Effector CD8-positive, alpha-beta T cell (primary cell): ENCODE results near the gene PPFIA4.

Experiments
- DNase-seq: peaks from one replicate; lab custom pipeline; 2025; lab: John Stamatoyannopoulos, UW

Gene PPFIA4

DNA sequence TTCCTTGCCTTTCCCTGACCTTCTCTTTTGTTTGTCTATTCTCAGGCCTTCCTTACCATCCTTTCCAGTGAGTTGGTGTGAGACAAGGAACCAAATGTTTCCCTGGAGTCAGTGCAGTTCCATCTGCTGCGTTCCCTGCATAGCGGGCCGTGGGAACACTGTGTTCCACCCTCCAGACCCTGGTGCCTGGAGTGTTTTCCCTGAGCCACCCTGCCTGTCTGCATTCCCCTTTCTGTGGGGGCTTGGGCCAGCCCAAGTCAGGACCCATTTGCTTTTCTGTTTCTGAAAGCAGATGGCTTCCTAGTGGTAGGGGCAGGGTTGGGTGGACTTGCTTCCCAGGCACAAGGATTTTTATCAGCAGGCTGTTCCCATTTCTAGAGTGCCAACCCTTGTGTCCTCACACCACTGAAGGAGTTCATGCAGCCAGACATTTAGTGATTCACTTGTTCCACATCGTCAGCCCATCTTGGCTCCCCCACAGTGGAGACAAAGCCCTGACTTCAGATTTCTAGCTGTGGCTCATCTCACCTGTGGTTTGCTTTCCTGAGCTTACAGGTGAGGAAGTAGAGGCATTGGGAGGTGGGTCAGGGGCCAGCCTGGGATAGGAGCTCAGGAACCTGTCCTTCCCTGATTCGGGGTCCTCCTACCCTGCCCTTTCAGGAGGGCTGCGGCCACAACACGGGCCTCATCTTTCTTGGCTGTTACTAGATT lies 73.7 kb downstream of the PPFIA4 start:
- no peak for DNase-seq

DNA sequence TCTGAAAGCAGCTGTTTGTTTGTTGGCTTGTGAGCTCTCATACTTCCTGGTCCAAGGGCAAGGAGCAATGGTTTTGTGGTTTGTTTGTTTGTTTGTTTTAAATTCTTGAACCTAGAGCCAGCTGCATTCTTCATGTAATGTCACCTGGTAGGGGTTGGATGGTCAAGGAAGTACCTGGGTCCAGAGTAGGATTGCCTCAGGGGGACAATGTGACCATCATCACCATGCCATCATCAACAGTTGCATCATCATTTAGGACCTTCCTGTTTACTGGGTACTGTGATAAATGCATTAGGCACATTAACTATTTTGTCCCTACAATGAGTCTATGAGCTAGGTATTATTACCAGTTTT lies 74.2 kb downstream of the PPFIA4 start:
- DNase-seq = no peak

DNA sequence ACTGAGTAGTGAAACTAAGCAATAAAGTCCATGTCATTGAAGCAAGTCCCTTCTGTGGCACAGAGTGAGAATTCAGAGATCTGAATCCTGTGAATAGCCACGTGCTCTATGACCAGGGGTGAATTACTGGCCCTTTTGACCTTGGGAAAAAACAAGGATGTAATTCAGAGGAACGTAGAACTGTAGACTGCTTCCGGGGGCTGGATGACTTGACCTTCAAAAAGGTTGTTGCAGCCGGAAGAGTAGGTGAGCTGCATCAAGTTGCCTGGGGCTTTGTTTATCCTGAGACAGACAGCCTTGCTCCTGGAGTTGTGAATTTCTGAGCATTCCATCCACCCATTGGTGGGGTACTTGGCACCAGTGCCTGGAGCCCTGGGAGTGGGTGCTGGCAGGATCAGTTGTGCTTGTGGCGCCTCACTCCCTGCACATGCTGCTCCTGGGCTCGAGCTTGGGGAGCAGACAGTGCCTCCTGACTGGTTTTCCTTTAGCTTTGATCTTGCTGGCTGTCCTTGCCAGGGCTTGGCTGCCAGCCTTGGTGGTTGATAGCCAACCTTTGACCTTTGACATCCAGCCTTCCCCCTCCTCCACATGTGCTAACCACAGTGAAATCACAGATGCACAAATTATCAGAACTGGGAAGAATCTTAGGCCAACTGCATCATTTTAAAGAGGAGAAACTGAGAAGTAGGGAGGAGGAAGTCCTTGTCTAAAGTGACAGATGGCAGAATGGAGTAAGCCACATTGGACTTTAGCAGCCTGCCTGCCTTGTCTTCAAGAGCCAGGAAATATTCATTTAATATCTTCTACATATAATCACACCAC lies 75.7 kb downstream of the PPFIA4 start:
- DNase-seq = no peak

DNA sequence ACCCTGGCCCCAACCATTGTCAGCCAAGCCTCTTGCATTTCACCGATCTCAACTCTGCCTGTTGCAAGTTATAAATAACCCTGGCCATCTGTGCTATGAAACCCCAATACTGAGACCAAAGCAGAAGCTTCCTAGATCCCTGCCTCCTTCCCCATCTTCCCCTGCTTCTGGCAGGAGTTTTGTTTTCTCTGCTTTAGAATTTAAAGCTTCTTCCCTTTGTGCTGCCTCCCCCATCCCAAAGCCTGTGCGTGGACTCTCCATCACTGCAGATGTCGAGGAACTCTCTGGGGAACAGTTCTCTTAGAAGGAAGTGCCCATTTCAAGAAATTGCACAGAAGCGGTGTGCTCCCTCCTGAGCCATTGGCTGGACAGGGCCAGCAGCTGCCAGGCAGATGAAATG lies 76.9 kb downstream of the PPFIA4 start:
- no peak for DNase-seq

DNA sequence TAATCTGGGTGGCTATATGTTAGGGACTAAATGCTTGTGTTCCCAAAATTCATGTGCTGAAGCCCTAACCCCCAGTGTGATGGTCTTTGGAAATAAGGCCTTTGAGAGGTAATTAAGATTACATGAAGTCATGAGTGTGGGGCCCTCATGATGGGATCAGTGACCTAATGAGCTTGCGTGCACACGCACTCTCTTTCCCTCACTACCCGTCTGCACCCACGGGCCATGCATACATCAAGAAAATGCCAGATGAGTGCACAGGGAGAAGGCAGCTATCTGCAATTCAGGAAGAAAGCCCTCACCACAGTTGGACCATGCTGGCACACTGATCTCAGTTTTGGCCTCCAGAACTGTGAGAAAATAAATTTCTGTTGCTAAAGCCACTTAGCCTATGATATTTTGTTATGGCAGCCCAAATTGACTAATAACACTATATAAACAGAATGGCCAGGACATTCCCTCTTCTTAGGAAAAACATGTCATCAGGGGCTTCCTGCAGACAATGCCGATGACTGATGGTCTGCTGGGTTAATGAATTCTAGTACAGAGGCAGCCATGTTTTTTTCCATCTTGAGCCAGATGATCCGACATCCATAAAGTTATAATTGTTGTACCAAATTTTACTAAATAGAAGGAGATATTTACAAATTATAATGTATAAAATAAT lies 77.7 kb downstream of the PPFIA4 start:
- DNase-seq = no peak

DNA sequence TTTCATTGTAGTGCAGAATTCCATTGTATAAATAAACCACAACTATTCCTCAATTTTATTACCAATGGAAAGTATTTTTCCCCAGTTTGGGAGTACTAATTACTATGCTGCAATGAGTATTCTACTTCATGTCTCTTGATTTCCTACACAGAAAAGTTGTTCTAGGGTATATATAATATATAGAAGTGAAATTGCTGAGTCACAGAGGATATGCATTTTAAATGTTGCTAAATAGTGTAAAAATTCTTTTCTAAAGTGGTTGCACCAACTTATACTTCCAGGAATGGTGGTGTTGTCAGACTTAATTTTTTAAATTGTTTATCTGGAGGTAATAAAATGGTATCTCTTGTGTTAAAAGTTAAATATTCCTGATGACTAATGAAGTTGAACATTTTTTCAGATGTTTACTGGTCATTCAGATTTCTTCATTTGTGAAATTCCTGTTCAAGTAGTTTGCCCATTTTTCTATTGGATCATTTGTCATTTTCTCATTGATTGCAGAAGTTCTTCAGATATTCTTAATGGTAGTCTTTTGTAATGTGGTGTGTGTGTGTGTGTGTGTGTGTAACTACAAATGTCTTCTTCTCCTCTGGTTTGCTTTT lies 78.6 kb downstream of the PPFIA4 start:
- no peak for DNase-seq

DNA sequence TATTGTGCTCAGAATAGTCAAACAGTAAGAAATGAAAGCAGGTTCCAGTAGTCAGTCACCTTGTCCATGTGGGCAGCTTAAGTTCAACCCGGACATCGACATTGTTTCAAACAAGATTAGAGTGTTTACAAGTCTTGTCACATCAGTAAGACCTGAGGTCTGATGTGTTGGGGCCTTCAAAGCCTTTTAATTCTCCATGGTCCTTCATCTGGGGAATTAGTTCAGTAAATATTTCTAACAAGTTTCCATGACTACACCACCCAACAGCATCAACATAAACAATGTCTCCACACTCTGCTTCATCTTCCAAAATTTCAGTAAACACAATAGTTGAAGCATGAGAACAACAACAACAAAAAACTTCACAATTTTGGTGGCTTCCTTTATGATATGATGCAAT lies 86.2 kb downstream of the PPFIA4 start:
- DNase-seq = no peak

DNA sequence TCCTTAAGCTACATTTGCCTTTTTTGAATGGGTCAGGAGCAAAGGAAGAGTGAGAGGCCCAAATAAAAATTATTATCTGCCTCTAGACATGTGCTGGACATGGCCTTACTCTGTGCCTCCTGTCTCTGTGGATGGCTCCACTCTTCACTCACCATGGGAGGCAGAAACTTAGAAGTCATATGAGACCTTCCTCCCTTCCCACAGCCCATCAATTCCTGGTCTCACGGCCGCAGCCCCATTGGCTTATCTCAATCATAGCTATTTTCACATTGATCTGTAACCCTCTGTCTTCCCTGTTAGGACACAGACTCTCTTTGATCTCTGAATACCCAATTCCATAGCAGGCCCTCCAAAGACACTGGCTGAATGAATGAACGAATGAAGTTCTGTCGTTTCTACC lies 87.0 kb downstream of the PPFIA4 start:
- DNase-seq = no peak

DNA sequence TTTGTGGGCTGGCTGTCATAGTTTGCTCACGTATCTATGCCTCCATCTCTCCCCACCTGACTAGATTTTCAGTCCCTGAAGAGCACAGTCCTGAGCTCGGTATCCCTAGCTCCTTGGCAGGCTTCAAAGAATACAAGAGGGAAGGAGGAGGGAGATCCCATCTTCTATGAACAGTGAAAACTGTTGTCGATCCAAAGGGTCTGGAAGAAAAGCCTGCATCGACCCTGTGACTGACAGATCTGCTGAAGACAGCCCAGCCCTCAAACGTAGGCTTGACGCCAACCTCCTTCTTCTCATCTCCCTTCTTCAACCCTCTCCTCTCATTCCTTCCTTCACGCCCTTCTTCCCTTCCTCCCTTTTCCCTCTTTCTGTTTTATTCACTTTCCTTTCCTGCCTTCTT lies 87.9 kb downstream of the PPFIA4 start:
- DNase-seq = no peak

DNA sequence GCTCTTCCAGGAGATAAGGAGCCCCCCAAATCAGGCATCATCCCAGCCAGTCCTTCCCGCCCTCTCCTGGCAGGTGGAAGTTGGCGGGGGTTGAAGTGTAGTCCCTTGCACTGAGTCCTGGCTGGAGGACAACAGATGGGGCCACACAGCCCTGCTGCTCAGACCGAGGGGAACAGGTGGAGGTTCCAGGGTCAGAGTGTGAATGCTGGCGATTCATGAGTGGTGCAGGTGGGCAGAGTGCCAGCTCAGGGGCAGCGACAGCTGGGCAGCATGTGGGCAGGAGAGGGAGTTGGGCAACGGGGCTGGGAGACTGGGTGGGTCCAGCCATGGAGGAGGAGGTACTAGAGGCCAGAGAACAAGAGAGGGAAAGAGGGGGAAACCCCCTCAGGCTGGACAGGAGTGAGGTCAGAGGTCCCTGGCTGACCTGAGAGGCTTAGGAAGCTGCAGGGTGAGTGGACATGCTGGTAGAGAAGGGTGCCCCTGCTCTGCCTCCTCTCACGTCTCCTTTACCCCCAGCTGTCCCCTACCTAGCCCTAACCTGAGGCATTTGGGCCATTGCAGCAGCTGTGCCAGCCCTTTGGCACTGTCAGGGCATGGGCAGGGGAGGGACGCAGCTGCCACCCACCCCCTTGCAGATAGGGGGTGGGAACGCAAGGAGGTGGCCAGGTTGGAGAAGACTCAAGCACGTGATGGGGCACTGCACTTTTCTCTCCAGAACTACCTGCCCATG lies 90.0 kb downstream of the PPFIA4 start:
- DNase-seq = no peak

DNA sequence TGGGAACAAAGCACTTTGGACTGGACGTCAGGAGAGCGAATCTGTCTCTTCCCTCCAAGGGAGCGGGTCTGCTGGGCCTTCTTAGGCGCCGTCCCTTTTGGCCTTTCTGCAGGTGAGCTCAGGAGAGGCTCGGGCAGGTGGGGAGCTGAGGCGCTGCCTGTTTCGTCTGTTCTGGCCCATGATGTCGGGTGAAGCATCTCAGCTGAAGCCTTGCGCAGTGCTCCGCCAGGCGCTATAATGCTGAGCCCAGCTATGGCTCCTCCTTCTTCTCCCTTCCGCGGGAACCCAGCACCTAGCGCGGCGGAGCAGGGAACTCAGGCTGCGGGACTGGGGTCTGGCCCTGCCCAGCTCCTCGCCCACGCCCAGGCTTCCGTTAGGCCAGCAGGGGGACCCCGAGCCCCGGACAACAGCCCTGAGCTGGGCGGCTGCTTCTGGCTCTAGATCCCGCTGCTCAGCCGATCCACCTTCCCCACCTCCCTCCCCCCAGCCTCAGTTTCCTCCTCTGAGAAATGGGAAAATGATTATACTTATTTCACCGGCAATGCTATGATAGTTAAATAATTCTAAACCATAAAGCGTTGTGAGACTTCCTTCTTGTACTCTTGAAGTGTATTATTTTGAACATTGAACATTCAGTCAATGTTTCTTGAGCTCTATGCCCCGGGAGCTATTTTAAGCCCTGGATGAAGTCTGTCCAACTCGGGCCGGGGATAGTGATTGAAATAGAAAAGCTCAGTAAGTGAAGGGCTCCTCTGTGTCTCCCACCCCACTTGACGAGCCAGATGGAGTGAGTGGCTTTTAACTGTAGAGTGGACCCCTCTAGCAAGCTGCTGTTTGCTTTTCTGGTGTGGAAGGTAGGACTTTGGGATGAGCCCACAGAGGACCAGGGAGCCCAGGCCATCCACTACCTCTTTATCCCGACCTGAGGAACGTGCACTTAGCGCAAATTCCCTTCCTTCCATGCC lies 91.6 kb downstream of the PPFIA4 start:
- no peak for DNase-seq

DNA sequence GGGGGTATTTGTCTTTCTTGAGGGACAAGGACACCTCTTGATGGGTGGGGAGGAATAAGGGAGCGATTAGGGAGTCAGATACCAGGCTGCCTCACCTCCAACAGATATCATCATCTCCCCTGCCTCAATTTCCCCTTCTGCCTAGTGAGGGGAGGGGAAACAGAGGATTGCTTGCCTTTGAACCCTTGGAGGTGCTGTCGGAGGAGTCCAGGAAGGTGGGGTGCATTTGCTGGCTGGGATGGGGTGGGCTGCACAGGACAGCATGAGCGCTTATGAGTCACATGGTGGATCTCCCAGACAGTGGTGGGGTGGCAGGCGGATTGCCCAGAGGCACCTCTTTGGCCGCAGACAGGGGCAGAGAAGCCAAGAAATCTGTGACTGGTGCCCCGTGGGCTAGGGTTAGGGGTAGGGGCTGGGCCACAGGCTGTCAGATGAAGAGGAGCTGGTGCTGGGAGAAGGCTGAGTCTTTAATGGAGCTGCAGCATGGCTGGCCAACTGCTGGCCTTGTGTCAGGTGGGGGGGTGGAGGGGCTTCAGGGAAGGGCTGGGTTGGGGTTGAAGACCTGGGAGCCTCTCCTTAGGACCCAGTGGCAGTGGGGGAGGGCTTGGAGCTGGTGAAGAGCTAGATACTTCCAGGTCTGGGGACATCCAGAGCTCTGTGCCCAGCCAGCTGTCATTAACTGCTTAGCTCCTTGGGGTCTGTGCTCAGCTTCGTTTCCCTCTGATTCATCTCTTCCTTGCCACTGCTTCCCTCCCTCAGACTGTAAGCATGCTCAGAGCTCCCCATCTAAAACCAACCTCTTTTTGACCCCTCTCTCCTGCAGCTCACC lies 94.2 kb downstream of the PPFIA4 start:
- DNase-seq = no peak

DNA sequence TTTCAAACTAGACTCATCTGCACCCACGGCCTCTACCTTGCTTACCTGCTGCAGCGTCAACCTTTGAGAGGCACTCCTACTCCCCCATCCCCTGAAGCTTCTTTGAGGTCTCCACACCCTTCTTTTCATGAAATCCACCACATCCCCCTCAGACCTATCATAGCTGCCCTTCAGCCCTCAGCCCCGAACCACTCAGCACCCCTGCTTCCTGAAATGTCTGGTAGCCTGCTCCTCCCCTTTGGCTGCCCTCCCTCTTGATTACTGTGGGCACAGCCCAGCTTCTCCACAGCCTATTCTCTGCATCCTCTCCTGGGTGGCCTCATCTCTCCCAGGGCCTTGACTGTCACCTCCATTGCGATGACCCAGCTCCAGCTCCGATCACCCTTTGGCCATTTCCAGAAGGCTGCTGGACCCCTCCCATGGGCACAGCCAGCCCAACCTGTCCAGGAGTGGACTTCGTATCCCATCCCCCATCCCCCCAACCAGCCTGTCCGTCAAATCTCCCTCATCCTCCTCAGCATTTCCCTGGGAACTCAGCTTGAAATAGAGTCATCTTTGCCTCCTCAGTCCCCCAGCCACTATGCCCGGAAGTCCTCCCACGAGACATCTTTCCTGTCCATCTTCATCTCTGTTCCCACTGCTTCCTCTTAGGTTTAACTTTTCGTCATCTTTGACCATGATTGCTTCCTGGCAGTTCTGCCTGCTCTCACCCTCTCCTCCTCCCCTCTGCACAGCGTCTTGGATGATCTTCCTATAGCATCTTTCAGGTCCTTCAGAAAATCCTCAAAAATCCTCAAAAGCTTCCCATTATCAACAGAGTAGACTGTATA lies 95.1 kb downstream of the PPFIA4 start:
- no peak for DNase-seq

DNA sequence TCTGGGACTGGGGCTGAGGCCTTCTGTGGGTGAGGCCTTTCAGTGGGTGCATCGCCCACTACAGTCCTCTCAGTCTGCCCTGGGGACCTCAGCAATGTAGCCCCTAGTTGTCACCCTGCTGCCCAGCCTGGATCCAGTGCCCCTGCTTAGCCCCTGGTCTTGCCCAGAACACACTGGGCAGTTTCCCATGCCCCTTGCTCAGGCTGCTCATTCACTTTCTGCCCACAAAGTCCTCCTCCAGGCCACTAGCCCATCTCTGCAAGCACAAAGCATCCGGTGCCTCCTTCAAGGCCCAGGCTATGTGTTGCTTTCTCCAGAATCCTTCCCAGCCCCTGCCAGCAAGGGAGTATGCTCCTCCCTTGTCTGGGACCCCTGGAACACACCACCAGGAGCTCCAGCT lies 95.9 kb downstream of the PPFIA4 start:
- DNase-seq = no peak

DNA sequence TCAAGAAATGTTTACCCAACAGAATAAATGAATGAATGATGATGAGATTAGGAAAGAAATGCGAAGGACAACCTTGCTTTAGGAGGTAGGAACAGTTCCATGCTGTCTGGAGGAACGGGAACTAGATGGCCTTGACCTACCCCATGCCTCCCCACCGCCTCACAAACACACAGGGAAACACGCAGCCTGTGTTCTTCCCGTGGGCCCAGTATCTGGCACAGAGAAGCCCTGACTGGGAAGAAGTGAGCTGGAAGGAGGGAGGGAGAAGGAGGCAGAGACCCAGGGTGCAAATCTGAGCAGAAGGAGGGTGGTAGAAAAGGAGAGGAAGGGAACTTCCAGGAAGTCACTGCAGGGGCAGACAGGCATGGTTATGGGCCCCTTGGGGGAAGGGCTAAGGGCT lies 97.7 kb downstream of the PPFIA4 start:
- no peak for DNase-seq

DNA sequence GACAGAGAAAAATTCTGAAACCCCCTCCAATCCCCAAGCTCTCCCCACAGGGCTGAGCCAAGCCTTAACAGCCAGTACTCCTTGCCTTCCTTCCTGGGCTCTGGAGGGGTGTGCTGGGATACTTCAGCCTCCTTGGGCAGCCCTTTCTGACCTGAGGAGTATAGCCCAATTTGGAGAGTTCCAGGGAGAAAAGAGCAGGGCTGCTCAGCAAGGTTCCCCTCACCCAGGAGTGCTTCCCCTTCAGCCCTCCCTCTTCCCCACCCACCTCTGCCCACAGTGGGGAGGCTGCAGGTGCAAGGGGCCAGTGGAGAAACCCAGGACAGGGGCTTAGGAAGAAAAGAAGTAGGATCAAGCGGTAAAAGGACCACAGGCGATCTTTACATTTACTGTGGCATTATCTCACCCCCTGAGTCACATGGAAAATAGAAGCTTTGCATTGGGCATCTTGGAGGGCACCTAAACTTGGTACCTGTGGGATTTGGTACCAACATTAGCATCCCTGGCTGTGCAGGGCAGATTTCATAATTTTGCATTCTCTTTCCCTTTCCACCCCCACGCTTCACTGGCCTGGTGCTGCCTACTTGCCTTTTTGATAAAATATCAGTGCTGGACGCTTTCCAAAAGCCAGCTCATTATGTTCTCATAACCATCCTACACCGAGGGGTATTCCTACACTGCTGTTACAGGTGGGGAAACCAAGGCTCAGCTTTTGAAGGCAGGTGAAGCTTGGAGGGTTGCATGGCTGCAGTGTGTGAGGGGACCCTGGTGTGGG lies 98.4 kb downstream of the PPFIA4 start:
- no peak for DNase-seq

DNA sequence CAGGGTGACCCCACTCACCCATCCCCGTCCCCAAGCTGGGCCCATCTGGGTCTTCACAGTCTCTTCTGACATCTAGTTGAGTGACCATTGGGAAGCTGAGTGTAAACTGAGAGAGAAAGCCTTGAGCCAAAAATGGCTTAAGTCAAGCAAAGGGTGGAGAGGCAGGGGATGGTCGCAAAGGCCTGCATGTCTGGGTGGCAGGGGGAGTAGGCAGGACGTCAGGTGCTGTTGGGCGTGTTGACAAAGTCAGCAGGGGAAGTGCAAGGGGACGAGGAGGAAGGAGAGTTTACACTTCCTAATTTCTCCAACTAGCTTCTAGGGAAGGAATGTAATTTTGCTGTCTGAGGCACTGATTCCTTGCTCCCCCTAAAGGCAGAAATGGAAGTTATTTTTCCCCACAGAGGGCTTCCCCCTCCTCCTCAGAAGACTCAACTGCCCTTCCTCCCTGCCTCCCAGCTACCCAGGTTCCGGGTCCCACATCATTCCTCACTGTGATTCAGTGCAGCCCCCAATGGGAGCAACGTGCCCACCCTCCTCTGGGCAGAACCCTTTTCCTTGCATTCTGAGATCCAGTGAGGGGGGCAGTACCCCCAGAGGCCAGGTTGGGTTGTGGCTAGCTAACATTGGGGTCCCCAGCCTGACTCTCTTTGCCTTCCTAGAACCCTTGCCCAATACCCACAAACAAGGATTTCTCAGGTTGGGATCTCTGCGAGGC lies 100.0 kb downstream of the PPFIA4 start:
- no peak for DNase-seq
